Urothelium cell line (cell line): ENCODE data around the gene UHRF1.
"Not testable (repeated sequence)": the region's sequence is repeated elsewhere in the genome, so short reads cannot be mapped to it uniquely, and the experiment has no call there.

Experiments used
- DNase-seq: peaks from one replicate; pipeline ENCODE4 v3.0.0; 2011; ENCODE audit warnings: low spot score, mixed read lengths
- FAIRE-seq: peaks from 2 replicates; lab custom pipeline; 2011; peaks lifted over from hg19 to GRCh38; lab: Jason Lieb, UNC

The UHRF1 gene

GRCh38 chr19:4969772-4970531 lies 60.7 kb downstream of the UHRF1 start:
- FAIRE-seq = no peak
- no peak for DNase-seq

- DNase-seq (no peak), FAIRE-seq (no peak)
Measured at GRCh38 chr19:4970558-4971423, 61.5 kb downstream of the UHRF1 start.

GRCh38 chr19:4971424-4971793 lies 62.1 kb downstream of the UHRF1 start:
- DNase-seq (peak; percentile 37), FAIRE-seq (no peak)

- no peak for FAIRE-seq
- no peak for DNase-seq
Measured at GRCh38 chr19:4971816-4972495, 62.7 kb downstream of the UHRF1 start.

GRCh38 chr19:4972509-4973230 lies 63.4 kb downstream of the UHRF1 start:
- no peak for FAIRE-seq

GRCh38 chr19:4974880-4975469 lies 65.7 kb downstream of the UHRF1 start:
- FAIRE-seq (no peak), DNase-seq (no peak)

More at GRCh38 chr19:4972509-4973230, 63.4 kb downstream of the UHRF1 start:
- no peak for DNase-seq

- DNase-seq, FAIRE-seq: not testable (repeated sequence)
Measured at GRCh38 chr19:4975601-4976000, 66.3 kb downstream of the UHRF1 start.

GRCh38 chr19:4976401-4977298 lies 67.3 kb downstream of the UHRF1 start:
- DNase-seq (no peak), FAIRE-seq (no peak)

GRCh38 chr19:4977299-4978174 lies 68.2 kb downstream of the UHRF1 start:
- DNase-seq = peak; percentile 69
- no peak for FAIRE-seq

GRCh38 chr19:4979211-4979807 lies 70.0 kb downstream of the UHRF1 start:
- DNase-seq (no peak), FAIRE-seq (no peak)

- DNase-seq = no peak
- FAIRE-seq = no peak
Measured at GRCh38 chr19:4980067-4980466, 70.8 kb downstream of the UHRF1 start.

GRCh38 chr19:4980838-4981680 lies 71.8 kb downstream of the UHRF1 start:
- FAIRE-seq = no peak
- DNase-seq = no peak

- no peak for DNase-seq
- FAIRE-seq = no peak
Measured at GRCh38 chr19:4981681-4981958, 72.3 kb downstream of the UHRF1 start.

GRCh38 chr19:4983346-4984105 lies 74.2 kb downstream of the UHRF1 start:
- FAIRE-seq = no peak
- no peak for DNase-seq

GRCh38 chr19:4984106-4984380 lies 74.7 kb downstream of the UHRF1 start:
- DNase-seq (no peak), FAIRE-seq (no peak)

- no peak for FAIRE-seq
- DNase-seq = no peak
Measured at GRCh38 chr19:4984438-4984990, 75.2 kb downstream of the UHRF1 start.

GRCh38 chr19:4985551-4985991 lies 76.3 kb downstream of the UHRF1 start:
- no peak for FAIRE-seq

More at GRCh38 chr19:4985551-4985991, 76.3 kb downstream of the UHRF1 start:
- DNase-seq = no peak
